Motor neuron (in vitro differentiated cells): Measurements from ENCODE around the gene DPH7. TPM values are rescaled to one million over a fixed set of nuclear protein-coding genes. Genes with fewer than 3 reads are reported as not detected.
"Not testable (repeated sequence)": the region's sequence is repeated elsewhere in the genome, so short reads cannot be mapped to it uniquely, and the experiment has no call there.

Experiments
- ATAC-seq, 8 experiments: fragments of 200-7000 bp; cut with Tn5 transposase; replicated peaks in 6 of 8; 2 replicates each; pipeline ENCODE4 v1.8.0; 2021; ENCODE audit warnings: mild to moderate bottlenecking in 8 of 8, moderate library complexity in 8 of 8
- H3K27ac ChIP-seq, 2 donors: fragments of 250-450 bp; sonication (Bioruptor Pico); 2 replicates each; pipeline ENCODE4 v1.9.0; 2021; ENCODE audit warnings: antibody characterized with exemption in 2 of 2, mild to moderate bottlenecking in 2 of 2, moderate library complexity in 1 of 2
- H3K4me1 ChIP-seq, 2 donors: fragments of 250-450 bp; sonication (Bioruptor Pico); replicated peaks in 1 of 2; 2 replicates each; pipeline ENCODE4 v1.6.1; 2021; ENCODE audit warnings: antibody characterized with exemption in 2 of 2, mild to moderate bottlenecking in 2 of 2, moderate library complexity in 1 of 2
- H3K4me3 ChIP-seq, 5 donors: fragments of 250-450 bp; sonication (Bioruptor Pico); 2 replicates each; pipeline ENCODE4 v1.9.0; 2021; ENCODE audit warnings: antibody characterized with exemption in 5 of 5, mild to moderate bottlenecking in 5 of 5, moderate library complexity in 4 of 5
- whole genome bisulfite sequencing, 10 experiments: fragments of 450-650 bp; shearing (Covaris generic); methylation state at CpG; one replicate each; pipeline ENCODE4 v1.0.0; 2022; 5-methylcytosine and 5-hydroxymethylcytosine counted together
- in situ Hi-C, 9 experiments: fragments of 400-800 bp; cut with MboI; loops; one replicate each; pipeline ENCODE4 v1.15.0; 2021; ENCODE audit warnings: low sequenced_read_pairs in 9 of 9, low pct_unique_long_range_greater_than_20kb in 2 of 9; ENCODE audit not compliant: unreplicated experiment in 9 of 9
- total RNA-seq, 8 experiments: library from RNA; unstranded; fragments of 300-600 nt; gene quantifications; 2 replicates each; pipeline versions ENCODE4 v1.2.3 to v1.2.4, GENCODE V29; 2022

Gene DPH7
- total RNA-seq, 8 experiments from 2014 or later: 26.3 to 74.6 (median 41.1) TPM

GRCh38 chr9:137574192-137574591, 4.5 kb downstream of the DPH7 start:
- WGBS, 10 experiments: 60 to 100% (median 85%) methylated on average over 1 to 8 of the region's 10 CpGs; no CpG with 5 or more reads in 2 of the 10 experiments
- Histone ChIP-seq H3K4me1 (peaks cover 26 to 28% of the 10 kb centered on the region in 2 donors), H3K4me3 (no peak overlapping the region), H3K27ac (no peak overlapping the region)
- in situ Hi-C loops: no loop called here
- no peak for ATAC-seq

DNA sequence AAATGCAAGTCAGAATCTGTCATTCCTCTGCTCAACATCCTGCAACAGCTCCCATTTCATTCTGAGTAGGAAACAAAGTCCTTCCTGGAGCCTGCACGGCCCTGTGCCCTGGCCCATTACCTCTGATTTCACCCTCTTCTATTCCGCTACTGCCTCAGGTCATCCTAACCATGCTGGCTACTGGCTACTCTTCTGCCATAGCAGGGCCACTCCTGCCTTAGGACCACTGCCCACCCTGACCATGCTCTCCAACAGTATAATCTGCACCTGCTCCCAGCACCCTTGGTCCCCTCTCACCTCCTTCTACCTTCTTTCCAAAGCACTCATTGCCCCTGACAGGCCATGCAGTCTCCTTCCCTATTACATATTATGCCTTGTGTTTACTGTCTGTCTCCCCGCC, 8.2 kb downstream of the DPH7 start:
- Histone ChIP-seq H3K4me1 (peaks cover 5 to 6% of the 10 kb centered on the region in 2 donors), H3K4me3 (no peak overlapping the region), H3K27ac (no peak overlapping the region)
- ATAC-seq: no peak
- WGBS, 10 experiments: 89 to 100% (median 100%) methylated on average over 1 to 3 of the region's 3 CpGs; no CpG with 5 or more reads in 2 of the 10 experiments
- in situ Hi-C loops: no loop called here

DNA sequence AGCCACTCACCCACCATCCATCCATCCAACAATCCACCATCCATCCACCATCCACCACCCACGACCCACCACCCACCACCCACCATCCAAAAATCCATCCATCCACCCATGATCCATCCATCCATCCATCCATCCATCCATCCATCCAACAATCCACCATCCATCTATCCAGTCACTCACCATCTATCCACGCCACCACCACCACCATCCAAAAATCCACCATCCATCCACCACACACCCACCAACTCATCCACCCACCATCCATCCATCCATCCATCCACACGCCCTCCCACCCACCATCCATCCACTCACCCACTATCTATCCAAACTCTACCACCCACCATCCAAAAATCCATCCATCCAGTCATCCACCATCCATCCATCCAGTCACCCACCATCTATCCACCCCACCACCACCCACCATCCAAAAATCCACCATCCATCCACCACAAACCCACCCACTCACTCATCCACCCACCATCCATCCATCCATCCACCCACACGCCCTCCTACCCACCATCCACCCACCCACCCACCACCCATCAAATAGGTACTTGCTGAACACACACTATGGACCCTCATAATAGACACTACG, 9.0 kb downstream of the DPH7 start:
- WGBS, 10 experiments: 100% methylated on average over 2 of the region's 5 CpGs; no CpG with 5 or more reads in 9 of the 10 experiments
- peak in 2 of 8 experiments; percentile 3 to 9 for ATAC-seq
- Histone ChIP-seq H3K4me1 (no peaks in the 10 kb centered on the region), H3K4me3 (no peak overlapping the region), H3K27ac (no peak overlapping the region)
- in situ Hi-C loops: no loop called here

GRCh38 chr9:137568445-137568844, 10.3 kb downstream of the DPH7 start:
- 60 to 100% (median 90%) methylated on average over 2 to 4 of the region's 5 CpGs; no CpG with 5 or more reads in 6 of the 10 experiments for WGBS, 10 experiments
- H3K4me3 ChIP-seq, H3K27ac ChIP-seq, in situ Hi-C loops, H3K4me1 ChIP-seq, ATAC-seq: not testable (repeated sequence)

DNA sequence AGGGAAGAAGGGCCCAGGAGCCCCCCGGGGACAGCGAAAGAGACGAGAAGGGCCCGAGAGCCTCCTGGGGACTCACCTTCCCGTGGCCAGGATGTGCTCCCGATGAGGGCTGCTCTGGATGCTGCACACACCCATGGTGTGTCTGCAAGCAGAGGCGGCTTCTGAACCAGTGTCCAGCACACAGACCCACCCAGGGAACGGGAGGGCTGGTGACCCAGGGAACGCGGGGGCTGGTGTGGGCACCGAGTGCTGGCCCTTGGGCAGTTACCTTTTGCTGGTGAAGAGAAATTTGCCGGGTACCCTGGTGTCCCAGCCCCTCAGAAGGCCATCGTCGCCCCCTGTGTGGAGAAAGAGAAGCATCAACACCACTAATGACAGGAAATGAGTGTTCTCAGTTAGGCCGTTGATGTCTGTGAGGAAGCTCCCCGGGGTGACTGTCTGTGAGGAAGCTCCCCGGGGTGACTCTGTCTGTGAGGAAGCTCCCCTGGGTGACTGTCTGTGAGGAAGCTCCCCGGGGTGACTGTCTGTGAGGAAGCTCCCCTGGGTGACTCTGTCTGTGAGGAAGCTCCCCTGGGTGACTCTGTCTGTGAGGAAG, 13.8 kb downstream of the DPH7 start:
- WGBS, 10 experiments: 82 to 100% (median 93%) methylated on average over 1 to 4 of the region's 18 CpGs; no CpG with 5 or more reads in 6 of the 10 experiments
- Histone ChIP-seq H3K27ac (no peak overlapping the region), H3K4me3 (no peak overlapping the region), H3K4me1 (no peaks in the 10 kb centered on the region)
- in situ Hi-C loops: no loop called here
- ATAC-seq: peak in 4 of 8 experiments; percentile 7 to 32 (median 14)

GRCh38 chr9:137564134-137564533, 14.6 kb downstream of the DPH7 start:
- H3K27ac ChIP-seq: no peak overlapping the region
- H3K4me1 ChIP-seq: no peaks in the 10 kb centered on the region
- ATAC-seq: peak in 4 of 8 experiments; percentile 17 to 29 (median 22)
- in situ Hi-C loops: no loop called here
- 74 to 100% (median 97%) methylated on average over 1 to 6 of the region's 10 CpGs; no CpG with 5 or more reads in 4 of the 10 experiments for WGBS, 10 experiments
- H3K4me3 ChIP-seq: no peak overlapping the region

- 80 to 100% (median 100%) methylated on average over 1 to 4 of the region's 4 CpGs; no CpG with 5 or more reads in 1 of the 10 experiments for WGBS, 10 experiments
- no peak overlapping the region for H3K4me3 ChIP-seq
- H3K4me1 ChIP-seq: no peaks in the 10 kb centered on the region
- no peak overlapping the region for H3K27ac ChIP-seq
- in situ Hi-C loops: no loop called here
- ATAC-seq: no peak
Measured at GRCh38 chr9:137558127-137558526, 20.6 kb downstream of the DPH7 start.

- 78 to 100% (median 86%) methylated on average over 2 to 18 of the region's 24 CpGs; no CpG with 5 or more reads in 1 of the 10 experiments for WGBS, 10 experiments
- Histone ChIP-seq H3K27ac (no peak overlapping the region), H3K4me3 (no peak overlapping the region), H3K4me1 (peaks cover 0 to 4% of the 10 kb centered on the region in 2 donors)
- no peak for ATAC-seq
- in situ Hi-C loops: no loop called here
Measured at GRCh38 chr9:137556069-137556838, 22.5 kb downstream of the DPH7 start.

DNA sequence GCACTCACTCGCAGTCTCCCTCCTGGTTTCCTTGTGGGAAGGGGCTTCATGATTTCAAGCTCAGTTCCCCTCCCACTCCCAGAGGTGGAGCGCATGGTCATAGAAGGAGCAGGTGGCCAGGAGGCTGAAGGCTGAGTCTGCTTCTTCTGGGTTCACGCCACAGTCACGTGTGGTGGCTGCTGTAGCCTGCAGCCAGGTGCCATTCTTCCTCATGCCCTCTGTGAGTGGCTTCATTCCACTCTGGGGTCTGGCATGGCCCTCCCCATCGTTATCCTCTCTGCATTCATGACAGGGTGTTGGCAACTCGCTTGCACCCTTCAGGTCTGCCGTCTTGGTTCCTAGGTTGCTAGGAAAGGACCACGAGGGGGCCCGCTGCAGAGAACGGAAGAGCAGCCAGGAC, 23.5 kb downstream of the DPH7 start:
- no peak overlapping the region for H3K27ac ChIP-seq
- 10 to 97% (median 83%) methylated on average over 1 to 8 of the region's 10 CpGs; no CpG with 5 or more reads in 3 of the 10 experiments for WGBS, 10 experiments
- no peak overlapping the region for H3K4me3 ChIP-seq
- no peak for ATAC-seq
- in situ Hi-C loops: no loop called here
- peaks cover 0 to 4% of the 10 kb centered on the region in 2 donors for H3K4me1 ChIP-seq

- H3K4me3 ChIP-seq: no peak overlapping the region
- H3K27ac ChIP-seq: no peak overlapping the region
- no peak for ATAC-seq
- peaks cover 4 to 5% of the 10 kb centered on the region in 2 donors for H3K4me1 ChIP-seq
- in situ Hi-C loops: no loop called here
- WGBS, 10 experiments: 86 to 100% (median 100%) methylated on average over 1 of the region's 1 CpG; no CpG with 5 or more reads in 5 of the 10 experiments
Measured at GRCh38 chr9:137554349-137554748, 24.4 kb downstream of the DPH7 start.

DNA sequence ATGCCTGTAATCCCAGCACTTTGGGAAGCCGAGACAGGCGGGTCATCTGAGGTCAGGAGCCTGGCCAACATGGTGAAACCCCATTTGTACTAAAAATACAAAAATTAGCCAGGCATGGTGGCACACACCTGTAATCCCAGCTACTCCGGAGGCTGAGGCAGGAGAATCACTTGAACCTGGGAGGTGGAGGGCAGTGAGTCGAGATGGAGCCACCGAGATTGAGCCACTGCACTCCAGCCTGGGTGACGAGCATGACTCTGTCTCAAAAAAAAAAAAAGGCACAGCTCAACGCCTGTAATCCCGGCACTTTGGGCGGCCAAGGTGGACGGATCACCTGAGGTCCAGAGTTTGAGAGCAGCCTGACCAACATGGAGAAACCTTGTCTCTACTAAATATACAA, 25.1 kb downstream of the DPH7 start:
- WGBS, 10 experiments: 80 to 100% (median 100%) methylated on average over 1 to 5 of the region's 10 CpGs; no CpG with 5 or more reads in 7 of the 10 experiments
- H3K27ac ChIP-seq, ATAC-seq, H3K4me1 ChIP-seq, in situ Hi-C loops, H3K4me3 ChIP-seq: not testable (repeated sequence)

DNA sequence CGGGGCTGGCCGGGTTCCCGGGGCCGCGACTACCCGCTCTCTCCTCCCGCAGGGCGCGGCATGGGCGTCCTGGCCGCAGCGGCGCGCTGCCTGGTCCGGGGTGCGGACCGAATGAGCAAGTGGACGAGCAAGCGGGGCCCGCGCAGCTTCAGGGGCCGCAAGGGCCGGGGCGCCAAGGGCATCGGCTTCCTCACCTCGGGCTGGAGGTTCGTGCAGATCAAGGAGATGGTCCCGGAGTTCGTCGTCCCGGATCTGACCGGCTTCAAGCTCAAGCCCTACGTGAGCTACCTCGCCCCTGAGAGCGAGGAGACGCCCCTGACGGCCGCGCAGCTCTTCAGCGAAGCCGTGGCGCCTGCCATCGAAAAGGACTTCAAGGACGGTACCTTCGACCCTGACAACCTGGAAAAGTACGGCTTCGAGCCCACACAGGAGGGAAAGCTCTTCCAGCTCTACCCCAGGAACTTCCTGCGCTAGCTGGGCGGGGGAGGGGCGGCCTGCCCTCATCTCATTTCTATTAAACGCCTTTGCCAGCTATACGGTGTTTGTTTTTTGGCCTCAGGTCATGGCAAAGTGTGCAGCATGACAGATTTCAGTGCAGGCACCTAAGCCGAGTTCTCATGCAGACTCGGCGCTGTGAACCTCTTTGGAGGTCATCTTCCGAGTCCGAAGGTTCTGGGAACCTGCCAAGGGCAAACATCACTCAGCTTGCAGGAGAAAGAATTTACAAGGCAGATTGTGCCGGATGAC, 26.5 kb downstream of the DPH7 start:
- Histone ChIP-seq H3K4me1 (peaks cover 4 to 5% of the 10 kb centered on the region in 2 donors), H3K4me3 (peak overlapping the region; percentile 64 to 95 (median 79)), H3K27ac (peak overlapping the region; percentile 48 to 82)
- WGBS, 10 experiments: 0 to 80% (median 33%) methylated on average over 1 to 25 of the region's 58 CpGs; no CpG with 5 or more reads in 3 of the 10 experiments
- peak in 3 of 8 experiments; percentile 27 to 52 (median 34) for ATAC-seq
- in situ Hi-C loops: no loop called here
